PC-3 (cell line): ENCODE data around the gene CCN2.

ENCODE experiments used
- CTCF ChIP-seq: fragments of 300-600 bp; sonication (generic); conservative IDR thresholded peaks from 2 replicates; pipeline ENCODE4 v1.5.1; 2017; ENCODE audit warnings: antibody characterized with exemption, low read depth, mild to moderate bottlenecking, low read length
- EZH2 ChIP-seq: fragments of 300-600 bp; sonication (generic); IDR thresholded peaks from one replicate; pipeline ENCODE4 v1.6.1; 2017; ENCODE audit warnings: antibody characterized with exemption, mild to moderate bottlenecking, low read length; ENCODE audit not compliant: unreplicated experiment
- EZH2phosphoT487 ChIP-seq: fragments of 300-600 bp; sonication (generic); IDR thresholded peaks from 2 replicates; pipeline ENCODE4 v1.6.1; 2018; ENCODE audit warnings: mild to moderate bottlenecking, antibody characterized with exemption, low read length, borderline replicate concordance

DNA sequence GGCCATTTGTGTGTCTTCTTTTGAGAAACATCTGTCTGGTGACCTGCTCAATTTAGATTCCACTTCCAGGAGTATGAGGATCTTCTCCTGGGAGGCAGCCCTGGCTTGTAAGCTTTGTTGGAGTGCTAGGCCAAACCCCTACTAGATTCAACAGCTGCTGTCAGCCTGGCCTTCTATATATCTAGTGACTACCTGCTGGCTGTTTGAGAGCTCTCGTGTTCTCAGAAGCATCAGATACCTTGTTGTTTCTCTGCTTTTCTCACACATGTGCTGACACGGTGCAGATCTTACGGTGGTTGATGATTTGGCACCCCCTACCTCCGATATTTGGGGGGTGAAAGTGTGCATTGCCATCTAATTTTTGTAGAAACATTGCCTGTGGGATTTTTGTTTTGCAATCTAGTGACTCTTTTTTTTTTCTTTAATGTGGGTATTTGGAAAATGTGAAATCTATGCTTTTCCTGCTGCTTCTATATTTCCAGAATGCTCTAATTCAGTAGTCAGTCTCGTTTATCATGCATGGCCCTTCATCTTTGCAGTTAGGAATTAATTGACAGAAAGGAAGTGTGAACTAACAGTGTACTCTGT is 4.7 kb downstream of the CCN2 start:
- TF ChIP-seq CTCF = no peak
- no peak for TF ChIP-seq EZH2phosphoT487
- no peak for TF ChIP-seq EZH2
